ENCODE measurements around the gene STAB2. TPM values are rescaled to one million over a fixed set of nuclear protein-coding genes. Genes with fewer than 3 reads are reported as not detected.

Gene STAB2
- total RNA-seq, 1 experiment from 2014 or later = not detected

GRCh38 chr12:103756443-103756842, 169.4 kb downstream of the STAB2 start:
- no peak overlapping the region for H2AFZ ChIP-seq (ENCODE audit: low read depth, low read length, poor library complexity, severe bottlenecking)
- intact Hi-C loops (cut with micrococcal nuclease) = no loop called here

More at GRCh38 chr12:103756443-103756842, 169.4 kb downstream of the STAB2 start:
- no peaks in the 10 kb centered on the region for H3K9me2 ChIP-seq (ENCODE audit: insufficient read depth)
- no peaks in the 10 kb centered on the region for H3K4me1 ChIP-seq (ENCODE audit: control insufficient read depth in 1 of 2, insufficient read depth in 2 of 2, low read length in 2 of 2)
- TF ChIP-seq ZFX (IDR thresholded peaks at IDR 0.05) = no peak
- TF ChIP-seq YY1 (IDR thresholded peaks at IDR 0.05; ENCODE audit: extremely low read depth, insufficient replicate concordance, low read depth, low read length) = no peak
- no peak for TF ChIP-seq EZH2phosphoT487 (IDR thresholded peaks at IDR 0.05; ENCODE audit: borderline replicate concordance)
- no peak for TF ChIP-seq REST (IDR thresholded peaks at IDR 0.05; ENCODE audit: low read depth)
- no peak for TF ChIP-seq EZH2 (IDR thresholded peaks at IDR 0.05)
- H4K20me1 ChIP-seq (ENCODE audit: insufficient read depth) = no peaks in the 10 kb centered on the region
- ATAC-seq (no peak), DNase-seq (ENCODE audit: low read depth, low spot score) (no peak)
- no TSS peak for BruUV-seq (replicated peaks)
- H3K9me3 ChIP-seq (ENCODE audit: control insufficient read depth in 1 of 2, insufficient read depth in 1 of 2, low read depth in 1 of 2, low read length in 2 of 2) = no peaks in the 10 kb centered on the region
- H3K79me2 ChIP-seq (ENCODE audit: insufficient read depth, low read length) = no peaks in the 10 kb centered on the region
- no peak overlapping the region for H3K4me2 ChIP-seq (ENCODE audit: low read length)
- H3K27me3 ChIP-seq (ENCODE audit: insufficient read depth, low read length) = no peaks in the 10 kb centered on the region
- H3K36me3 ChIP-seq (ENCODE audit: control insufficient read depth in 1 of 2, insufficient read depth in 2 of 2, low read length in 2 of 2) = no peaks in the 10 kb centered on the region
- ChIA-PET RAD21 (ENCODE audit: low non-redundant PET in 1 of 2, low total read pairs in 2 of 2, uncharacterized antibody in 2 of 2, unreplicated experiment in 2 of 2) (no interaction called here), POLR2A (no interaction called here), CTCF (no interaction called here)
- H3K27ac ChIP-seq (ENCODE audit: low read depth, low read length) = no peak overlapping the region
- H3K4me3 ChIP-seq (replicated peaks in 1 of 2; ENCODE audit: low read depth in 1 of 2, low read length in 2 of 2) = no peak overlapping the region
- H3K9ac ChIP-seq (ENCODE audit: low read length) = no peak overlapping the region
